IPS DF 6.9 (cell line): Measurements from ENCODE around the gene MAML3.

ENCODE experiments used
- DNase-seq: peaks from one replicate; pipeline ENCODE4 v3.0.0-alpha.2; 2013; ENCODE audit warnings: low read depth, low spot score
- H3K27ac ChIP-seq: one replicate; pipeline ENCODE4 v1.5.1; 2013; ENCODE audit warnings: low read length, control low read depth
- H3K27me3 ChIP-seq: 2 replicates; pipeline ENCODE4 v1.6.1; 2013; ENCODE audit warnings: mild to moderate bottlenecking, low read length; ENCODE audit not compliant: control insufficient read depth, insufficient read depth
- H3K36me3 ChIP-seq: 2 replicates; pipeline ENCODE4 v1.6.1; 2013; ENCODE audit warnings: low read length; ENCODE audit not compliant: control insufficient read depth, insufficient read depth
- H3K4me1 ChIP-seq: 2 replicates; pipeline ENCODE4 v1.6.1; 2013; ENCODE audit warnings: low read length; ENCODE audit not compliant: control insufficient read depth, insufficient read depth
- H3K4me3 ChIP-seq: 2 replicates; pipeline ENCODE4 v1.5.1; 2013; ENCODE audit warnings: mild to moderate bottlenecking, low read length
- H3K9me3 ChIP-seq: 2 replicates; pipeline ENCODE4 v1.6.1; 2013; ENCODE audit warnings: low read length, inconsistent platforms; ENCODE audit not compliant: control insufficient read depth, insufficient read depth
- WGBS: extraction: QIAGEN DNeasy Blood & Tissue Kit; methylation state at CpG from one replicate; pipeline ENCODE4 v1.1.7; 2013; ENCODE audit warnings: mixed read lengths, missing lambda C conversion rate; ENCODE audit not compliant: insufficient read length, insufficient coverage; 5-methylcytosine and 5-hydroxymethylcytosine counted together

Gene MAML3

GRCh38 chr4:139754938-139755337, 399.0 kb downstream of the MAML3 start:
- no peaks in the 10 kb centered on the region for H3K27me3 ChIP-seq
- DNase-seq = no peak
- H3K4me1 ChIP-seq = no peaks in the 10 kb centered on the region
- H3K9me3 ChIP-seq = no peaks in the 10 kb centered on the region
- H3K27ac ChIP-seq = no peak overlapping the region
- no peaks in the 10 kb centered on the region for H3K36me3 ChIP-seq
- no CpG with 5 or more reads among the region's 12 CpGs for WGBS
- no peak overlapping the region for H3K4me3 ChIP-seq

- H3K36me3 ChIP-seq = no peaks in the 10 kb centered on the region
- no CpG with 5 or more reads among the region's 3 CpGs for WGBS
- no peaks in the 10 kb centered on the region for H3K9me3 ChIP-seq
- no peak overlapping the region for H3K4me3 ChIP-seq
- H3K4me1 ChIP-seq = no peaks in the 10 kb centered on the region
- DNase-seq = no peak
- no peaks in the 10 kb centered on the region for H3K27me3 ChIP-seq
- no peak overlapping the region for H3K27ac ChIP-seq
Measured at GRCh38 chr4:139753686-139754085, 400.3 kb downstream of the MAML3 start.

GRCh38 chr4:139749835-139750498, 404.0 kb downstream of the MAML3 start:
- no CpG with 5 or more reads among the region's 4 CpGs for WGBS
- no peak for DNase-seq
- no peaks in the 10 kb centered on the region for H3K4me1 ChIP-seq

GRCh38 chr4:139749338-139749737, 404.6 kb downstream of the MAML3 start:
- H3K36me3 ChIP-seq = no peaks in the 10 kb centered on the region
- no peak overlapping the region for H3K27ac ChIP-seq
- no peaks in the 10 kb centered on the region for H3K27me3 ChIP-seq
- no peaks in the 10 kb centered on the region for H3K4me1 ChIP-seq
- H3K4me3 ChIP-seq = no peak overlapping the region
- WGBS = no CpG with 5 or more reads among the region's 6 CpGs
- H3K9me3 ChIP-seq = no peaks in the 10 kb centered on the region
- DNase-seq = no peak

More at GRCh38 chr4:139749835-139750498, 404.0 kb downstream of the MAML3 start:
- no peak overlapping the region for H3K27ac ChIP-seq
- no peaks in the 10 kb centered on the region for H3K27me3 ChIP-seq
- H3K36me3 ChIP-seq = no peaks in the 10 kb centered on the region
- no peak overlapping the region for H3K4me3 ChIP-seq
- no peaks in the 10 kb centered on the region for H3K9me3 ChIP-seq

- DNase-seq = no peak
- Histone ChIP-seq H3K36me3 (no peaks in the 10 kb centered on the region), H3K27me3 (no peaks in the 10 kb centered on the region), H3K27ac (no peak overlapping the region), H3K4me3 (no peak overlapping the region), H3K9me3 (no peaks in the 10 kb centered on the region), H3K4me1 (no peaks in the 10 kb centered on the region)
- WGBS = no CpG with 5 or more reads among the region's 12 CpGs
Measured at GRCh38 chr4:139746431-139747171, 407.4 kb downstream of the MAML3 start.

DNA sequence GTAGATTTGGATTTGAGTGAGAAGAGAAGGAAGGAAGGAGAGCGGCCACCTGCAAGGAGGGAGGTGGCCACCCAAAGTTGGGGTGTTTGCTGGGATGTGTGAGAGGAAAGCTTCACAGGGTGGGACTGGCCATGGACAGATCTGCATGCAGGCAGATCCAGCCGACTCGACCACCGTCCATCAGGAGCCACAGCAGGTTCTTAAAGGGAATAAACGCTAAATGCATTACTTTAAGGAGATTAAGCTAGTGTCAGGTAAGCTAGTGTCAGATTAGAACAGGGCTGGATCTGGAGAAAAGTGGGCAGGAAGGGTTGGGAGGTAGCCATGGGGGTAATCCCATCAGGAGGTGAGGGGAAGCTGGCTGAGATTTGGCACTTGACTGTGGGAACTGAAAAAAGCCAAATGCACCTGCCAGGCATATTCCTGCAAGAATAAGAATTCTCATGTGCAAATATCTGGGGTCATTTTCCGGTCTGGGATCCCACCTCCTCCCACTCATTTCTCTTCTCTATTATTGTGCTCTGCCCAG, 408.8 kb downstream of the MAML3 start:
- no peak for DNase-seq
- Histone ChIP-seq H3K4me3 (no peak overlapping the region), H3K27me3 (no peaks in the 10 kb centered on the region), H3K36me3 (no peaks in the 10 kb centered on the region), H3K27ac (no peak overlapping the region), H3K9me3 (no peaks in the 10 kb centered on the region), H3K4me1 (peaks cover 3% of the 10 kb centered on the region; the same call in 1 of the 2 replicates)
- WGBS = no CpG with 5 or more reads among the region's 6 CpGs

DNA sequence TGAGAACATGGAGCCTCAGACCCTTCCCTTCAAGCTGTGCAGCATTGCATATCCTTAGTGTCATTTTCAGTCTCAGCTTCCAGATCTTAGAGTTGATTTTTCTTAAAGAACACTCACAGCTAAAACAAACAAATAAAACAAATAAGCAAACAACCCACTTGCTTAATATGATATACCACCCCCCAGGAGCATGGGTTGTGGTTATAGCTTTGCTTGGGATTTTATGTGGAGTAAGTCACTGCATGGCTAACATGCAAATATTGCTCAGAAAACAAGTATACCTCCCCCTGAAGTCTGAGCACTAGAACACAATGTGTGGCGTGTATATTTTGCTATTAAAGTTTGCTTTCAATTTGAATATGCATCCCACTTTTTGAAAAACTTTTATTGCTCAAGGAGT, 409.8 kb downstream of the MAML3 start:
- Histone ChIP-seq H3K36me3 (no peaks in the 10 kb centered on the region), H3K27ac (no peak overlapping the region), H3K27me3 (no peaks in the 10 kb centered on the region), H3K9me3 (no peaks in the 10 kb centered on the region), H3K4me1 (peaks cover 3% of the 10 kb centered on the region; the same call in 1 of the 2 replicates), H3K4me3 (no peak overlapping the region)
- WGBS = no CpG with 5 or more reads among the region's 1 CpG
- no peak for DNase-seq

DNA sequence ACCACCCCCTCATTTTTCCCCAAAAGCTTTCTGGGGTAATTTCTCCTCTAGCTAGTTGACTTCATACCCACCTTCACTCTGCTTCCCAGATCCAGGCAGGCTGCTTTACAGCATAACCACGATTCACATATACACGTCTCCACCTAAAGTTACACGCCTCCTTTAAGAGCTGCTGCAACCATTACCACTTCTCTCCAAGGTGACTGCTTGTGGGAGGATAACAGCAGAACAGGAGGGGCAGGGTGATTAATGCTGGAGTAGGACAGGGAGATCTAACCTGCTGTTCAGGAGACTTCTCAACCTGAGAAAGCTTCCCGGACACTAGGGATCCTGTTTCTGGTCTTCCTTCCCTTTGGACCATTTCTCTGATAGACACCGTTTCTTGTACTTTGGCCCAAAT, 411.0 kb downstream of the MAML3 start:
- no peak overlapping the region for H3K27ac ChIP-seq
- H3K27me3 ChIP-seq = no peaks in the 10 kb centered on the region
- no peak overlapping the region for H3K4me3 ChIP-seq
- DNase-seq = no peak
- no CpG with 5 or more reads among the region's 5 CpGs for WGBS
- H3K36me3 ChIP-seq = no peaks in the 10 kb centered on the region
- no peaks in the 10 kb centered on the region for H3K9me3 ChIP-seq
- peaks cover 3% of the 10 kb centered on the region; the same call in 1 of the 2 replicates for H3K4me1 ChIP-seq

GRCh38 chr4:139740531-139741041, 413.4 kb downstream of the MAML3 start:
- Histone ChIP-seq H3K9me3 (no peaks in the 10 kb centered on the region), H3K27ac (no peak overlapping the region), H3K4me1 (peaks cover 3% of the 10 kb centered on the region; the same call in 1 of the 2 replicates), H3K36me3 (no peaks in the 10 kb centered on the region), H3K4me3 (no peak overlapping the region), H3K27me3 (no peaks in the 10 kb centered on the region; the same call in 1 of the 2 replicates)
- no peak for DNase-seq
- no CpG with 5 or more reads among the region's 10 CpGs for WGBS

GRCh38 chr4:139740121-139740520, 413.9 kb downstream of the MAML3 start:
- DNase-seq = no peak
- Histone ChIP-seq H3K36me3 (no peaks in the 10 kb centered on the region), H3K4me1 (peaks cover 3% of the 10 kb centered on the region; the same call in 1 of the 2 replicates), H3K4me3 (no peak overlapping the region), H3K27ac (no peak overlapping the region), H3K27me3 (no peaks in the 10 kb centered on the region; the same call in 1 of the 2 replicates), H3K9me3 (no peaks in the 10 kb centered on the region)
- no CpG with 5 or more reads among the region's 5 CpGs for WGBS
